Measurements from ENCODE around the gene MYL10. TPM values are rescaled to one million over a fixed set of nuclear protein-coding genes. Genes with fewer than 3 reads are reported as not detected.

The MYL10 gene
- total and polyA plus RNA-seq, 2 of the 8 experiments (the other 6 are each of a cell fraction or from before 2014, with no cell fraction given): 0.18 TPM; not detected in 1

DNA sequence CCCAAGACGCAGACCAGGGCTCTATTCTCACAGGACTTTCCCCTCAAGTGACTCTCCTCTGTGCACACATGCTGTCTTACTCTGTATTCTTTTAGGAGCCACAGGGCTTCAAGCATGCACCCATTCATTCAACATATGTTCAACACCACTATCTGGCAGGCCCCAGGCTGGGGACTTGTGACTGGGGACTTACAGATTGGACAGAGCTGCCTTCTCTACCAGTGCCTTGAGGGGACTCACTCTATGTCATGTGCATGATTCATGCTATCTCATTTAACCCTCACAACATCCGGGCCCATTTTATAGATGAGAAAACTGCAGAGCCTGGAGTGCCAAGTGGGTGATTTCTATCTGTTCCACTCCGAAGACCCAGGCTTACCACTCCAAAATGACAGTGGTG is 34.3 kb downstream of the MYL10 start:
- H3K79me1 ChIP-seq (ENCODE audit: low read depth, low read length): no peaks in the 10 kb centered on the region
- CTCF ChIA-PET (ENCODE audit: partially characterized antibody): interaction anchor here (0.6 to 2.5 kb wide), 11 partner anchors 8 to 211 kb away, joined by 3 to 12 read pairs (median 3); no protein-coding TSS in a partner anchor
- peaks cover 0 to 6% (median under 1%) of the 10 kb centered on the region in 4 experiments; a peak in 3 of 7 replicates for H3K4me1 ChIP-seq (replicated peaks in 1 of 4; ENCODE audit: control insufficient read depth in 3 of 4, insufficient read depth in 4 of 4, low read length in 3 of 4)
- no peak for DNase-seq (ENCODE audit: low read depth in 1 of 2, low spot score in 2 of 2)
- H4K8ac ChIP-seq (ENCODE audit: extremely low read depth, insufficient read depth, low read length): no peak overlapping the region
- peaks cover 0 to 5% of the 10 kb centered on the region in 2 experiments for H4K20me1 ChIP-seq (replicated peaks in 1 of 2; ENCODE audit: control insufficient read depth in 1 of 2, insufficient read depth in 2 of 2, low read length in 2 of 2)
- H3K4me2 ChIP-seq (ENCODE audit: insufficient read depth in 1 of 2, low read depth in 2 of 2, low read length in 2 of 2): no peak overlapping the region
- H2BK12ac ChIP-seq (ENCODE audit: low read depth, low read length): no peak overlapping the region
- no peak overlapping the region for H3K9ac ChIP-seq (replicated peaks in 1 of 4; ENCODE audit: extremely low read depth in 1 of 4, low read depth in 3 of 4, low read length in 3 of 4)
- H3K23ac ChIP-seq (ENCODE audit: insufficient read length): no peak overlapping the region
- no peaks in the 10 kb centered on the region for H3K9me3 ChIP-seq (ENCODE audit: insufficient read depth in 2 of 2, low read depth in 1 of 2, low read length in 1 of 2)
- H2BK120ac ChIP-seq (replicated peaks; ENCODE audit: low read depth, low read length): no peak overlapping the region
- H3K18ac ChIP-seq (ENCODE audit: extremely low read depth, low read length): no peak overlapping the region
- no peaks in the 10 kb centered on the region for H3K27me3 ChIP-seq (replicated peaks in 1 of 4; ENCODE audit: control insufficient read depth in 3 of 4, extremely low read depth in 1 of 4, insufficient read depth in 3 of 4, low read length in 3 of 4)
- WGBS, 2 experiments (ENCODE audit: extremely low coverage in 1 of 2, insufficient coverage in 1 of 2, insufficient read length in 1 of 2, insufficient replicate concordance in 2 of 2, low coverage in 1 of 2, low lambda C conversion rate in 2 of 2, missing lambda C conversion rate in 1 of 2): 95% methylated on average over 3 of the region's 3 CpGs; no CpG with 5 or more reads in 1 of the 2 experiments
- no peak for TF ChIP-seq HDAC6 (IDR thresholded peaks at IDR 0.05; ENCODE audit: low read depth, low read length)
- TF ChIP-seq, protein P1, sequence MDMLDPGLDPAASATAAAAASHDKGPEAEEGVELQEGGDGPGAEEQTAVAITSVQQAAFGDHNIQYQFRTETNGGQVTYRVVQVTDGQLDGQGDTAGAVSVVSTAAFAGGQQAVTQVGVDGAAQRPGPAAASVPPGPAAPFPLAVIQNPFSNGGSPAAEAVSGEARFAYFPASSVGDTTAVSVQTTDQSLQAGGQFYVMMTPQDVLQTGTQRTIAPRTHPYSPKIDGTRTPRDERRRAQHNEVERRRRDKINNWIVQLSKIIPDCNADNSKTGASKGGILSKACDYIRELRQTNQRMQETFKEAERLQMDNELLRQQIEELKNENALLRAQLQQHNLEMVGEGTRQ (IDR thresholded peaks at IDR 0.05; ENCODE audit: low read length): no peak
- no peak for TF ChIP-seq SIN3A (conservative IDR thresholded peaks at IDR 0.05 in 1 of 2, IDR thresholded peaks at IDR 0.05 in 1 of 2; ENCODE audit: low read depth in 1 of 2, low read length in 2 of 2)
- TF ChIP-seq, protein P2, sequence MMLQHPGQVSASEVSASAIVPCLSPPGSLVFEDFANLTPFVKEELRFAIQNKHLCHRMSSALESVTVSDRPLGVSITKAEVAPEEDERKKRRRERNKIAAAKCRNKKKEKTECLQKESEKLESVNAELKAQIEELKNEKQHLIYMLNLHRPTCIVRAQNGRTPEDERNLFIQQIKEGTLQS (IDR thresholded peaks at IDR 0.05; ENCODE audit: insufficient read depth, low read depth, low read length): no peak
- TF ChIP-seq MAFK (IDR thresholded peaks at IDR 0.05; ENCODE audit: low read depth, low read length): no peak
- TF ChIP-seq YY1 (IDR thresholded peaks at IDR 0.05; ENCODE audit: low read depth, low read length): no peak
- no peak for TF ChIP-seq FOSL1 (IDR thresholded peaks at IDR 0.05; ENCODE audit: insufficient read depth, low read depth, low read length)
- TF ChIP-seq POLR2A (IDR thresholded peaks at IDR 0.05; ENCODE audit: control extremely low read depth in 1 of 2, low read depth in 2 of 2, low read length in 2 of 2): no peak
- TF ChIP-seq EP300 (IDR thresholded peaks at IDR 0.05; ENCODE audit: borderline replicate concordance in 1 of 2, low read depth in 2 of 2, low read length in 2 of 2): no peak
- H2AK5ac ChIP-seq (ENCODE audit: low read depth, low read length): no peak overlapping the region
- no peak for FAIRE-seq
- no peak overlapping the region for H2BK15ac ChIP-seq (ENCODE audit: low read length)
- H3K56ac ChIP-seq (replicated peaks; ENCODE audit: insufficient read length, low read depth, low read length): no peak overlapping the region
- H3K36me3 ChIP-seq (ENCODE audit: control insufficient read depth in 2 of 4, insufficient read depth in 4 of 4, low read length in 3 of 4): no peaks in the 10 kb centered on the region
- no peak overlapping the region for H3K14ac ChIP-seq (ENCODE audit: insufficient read length)
- no peak overlapping the region for H2BK20ac ChIP-seq (ENCODE audit: low read length)
- peaks cover 5% of the 10 kb centered on the region; the same call in 1 of the 2 replicates for H3K23me2 ChIP-seq (ENCODE audit: low read depth, low read length)
- no peaks in the 10 kb centered on the region for H3K79me2 ChIP-seq (ENCODE audit: control insufficient read depth in 1 of 2, insufficient read depth in 2 of 2, low read length in 2 of 2)
- H2AFZ ChIP-seq (ENCODE audit: low read length): no peak overlapping the region
- H4K91ac ChIP-seq (replicated peaks; ENCODE audit: insufficient read length, low read length): no peak overlapping the region
- H3K4ac ChIP-seq (replicated peaks; ENCODE audit: insufficient read length, low read depth, low read length): no peak overlapping the region
- H3K27ac ChIP-seq (ENCODE audit: low read depth, low read length): no peak overlapping the region
- H2BK5ac ChIP-seq (ENCODE audit: low read depth, low read length): no peak overlapping the region
- POLR2A ChIA-PET (ENCODE audit: partially characterized antibody): no interaction called here
- H3K4me3 ChIP-seq (ENCODE audit: extremely low read depth in 1 of 4, insufficient read depth in 2 of 4, low read depth in 3 of 4, low read length in 4 of 4): no peak overlapping the region
- H4K5ac ChIP-seq (ENCODE audit: insufficient read length, low read depth, low read length): no peak overlapping the region
